PC-3 (cell line): ENCODE results near the gene SLC5A9. TPM values are rescaled to one million over a fixed set of nuclear protein-coding genes. Genes with fewer than 3 reads are reported as not detected.

ENCODE experiments used
- ATAC-seq: fragments of 200-7000 bp; cut with Tn5 transposase; 2 replicates; pipeline ENCODE4 v1.9.1; 2020; ENCODE audit warnings: mild to moderate bottlenecking, moderate library complexity
- BruUV-seq: library from RNA; stranded (reverse); fragments of 400-500 nt; replicated peaks from 2 replicates; lab custom pipeline; 2021; lab: Mats Ljungman, UMichigan
- CTCF ChIA-PET: fragments of 300-600 bp; sonication (Branson Sonifier 250); formaldehyde crosslinking; loops from one replicate; lab custom pipeline; 2022; ENCODE audit warnings: antibody characterized with exemption; lab: Charles Lee
- POLR2A ChIA-PET: fragments of 300-600 bp; sonication (Branson Sonifier 250); formaldehyde crosslinking; loops from one replicate; lab custom pipeline; 2022; ENCODE audit warnings: antibody characterized with exemption; ENCODE audit not compliant: unreplicated experiment; lab: Charles Lee
- DNase-seq: peaks from one replicate; pipeline ENCODE4 v3.0.0-alpha.2; 2015
- H2AFZ ChIP-seq: fragments of 300-600 bp; sonication (generic); 2 replicates; pipeline ENCODE4 v1.6.0; 2016; ENCODE audit warnings: antibody characterized with exemption, low read length
- H3F3A ChIP-seq: fragments of 300-600 bp; sonication (generic); one replicate; pipeline ENCODE4 v1.6.0; 2017; ENCODE audit warnings: antibody characterized with exemption, low read length, control low read depth, mild to moderate bottlenecking; ENCODE audit not compliant: unreplicated experiment
- H3K27ac ChIP-seq: fragments of 300-600 bp; sonication (generic); 2 replicates; pipeline ENCODE4 v1.5.1; 2016; ENCODE audit warnings: mild to moderate bottlenecking, low read length
- H3K27me3 ChIP-seq: fragments of 300-600 bp; sonication (generic); 2 replicates; pipeline ENCODE4 v1.6.1; 2016; ENCODE audit warnings: low read length, mixed read lengths
- H3K36me3 ChIP-seq: fragments of 300-600 bp; sonication (generic); 2 replicates; pipeline ENCODE4 v1.6.1; 2016; ENCODE audit warnings: low read depth, mixed run types, low read length, mixed read lengths
- H3K4me1 ChIP-seq: fragments of 300-600 bp; sonication (generic); 2 replicates; pipeline ENCODE4 v1.5.1; 2016; ENCODE audit warnings: low read length; ENCODE audit not compliant: insufficient read depth
- H3K4me2 ChIP-seq: fragments of 300-600 bp; sonication (generic); 2 replicates; pipeline ENCODE4 v1.6.0; 2016; ENCODE audit warnings: low read length
- H3K4me3 ChIP-seq: fragments of 300-600 bp; sonication (generic); 2 replicates; pipeline ENCODE4 v1.5.1; 2016; ENCODE audit warnings: mild to moderate bottlenecking, low read length, mixed read lengths
- H3K79me2 ChIP-seq: fragments of 300-600 bp; sonication (generic); 2 replicates; pipeline ENCODE4 v1.6.1; 2017; ENCODE audit warnings: low read length, mixed read lengths
- H3K9ac ChIP-seq: fragments of 300-600 bp; sonication (generic); 2 replicates; pipeline ENCODE4 v1.6.0; 2016; ENCODE audit warnings: mild to moderate bottlenecking, low read length
- H3K9me2 ChIP-seq: fragments of 300-600 bp; sonication (generic); replicated peaks from 2 replicates; pipeline ENCODE4 v1.6.1; 2016; ENCODE audit warnings: mixed run types, low read length, mixed read lengths
- H3K9me3 ChIP-seq: fragments of 300-600 bp; sonication (generic); 2 replicates; pipeline ENCODE4 v1.6.1; 2016; ENCODE audit warnings: low read length, mixed read lengths
- H4K20me1 ChIP-seq: fragments of 300-600 bp; sonication (generic); 2 replicates; pipeline ENCODE4 v1.6.1; 2016; ENCODE audit warnings: low read length, mixed read lengths
- CTCF ChIP-seq: fragments of 300-600 bp; sonication (generic); conservative IDR thresholded peaks from 2 replicates; pipeline ENCODE4 v1.5.1; 2017; ENCODE audit warnings: antibody characterized with exemption, low read depth, mild to moderate bottlenecking, low read length
- EZH2 ChIP-seq: fragments of 300-600 bp; sonication (generic); IDR thresholded peaks from one replicate; pipeline ENCODE4 v1.6.1; 2017; ENCODE audit warnings: antibody characterized with exemption, mild to moderate bottlenecking, low read length; ENCODE audit not compliant: unreplicated experiment
- EZH2phosphoT487 ChIP-seq: fragments of 300-600 bp; sonication (generic); IDR thresholded peaks from 2 replicates; pipeline ENCODE4 v1.6.1; 2018; ENCODE audit warnings: mild to moderate bottlenecking, antibody characterized with exemption, low read length, borderline replicate concordance
- intact Hi-C: fragments of 100-400 bp; cut with micrococcal nuclease; formaldehyde crosslinking; loops from 2 replicates; pipeline ENCODE4 v1.9.0; 2023
- total RNA-seq: library from RNA; depleted of rRNA; stranded (reverse); fragments of >200 nt; gene quantifications from 2 replicates; pipeline ENCODE4 v1.2.3, GENCODE V29; 2014

Gene SLC5A9
- total RNA-seq, 1 experiment from 2014 or later = not detected

GRCh38 chr1:48181669-48182367, 40.7 kb upstream of the SLC5A9 start:
- Histone ChIP-seq H3K9me2 (no peaks in the 10 kb centered on the region), H2AFZ (no peak overlapping the region), H3K36me3 (no peaks in the 10 kb centered on the region), H3K4me1 (no peaks in the 10 kb centered on the region), H3K4me2 (no peak overlapping the region), H3K27ac (no peak overlapping the region), H3K79me2 (no peaks in the 10 kb centered on the region), H3K9me3 (peaks cover 2% of the 10 kb centered on the region; the same call in 1 of the 2 replicates), H4K20me1 (no peaks in the 10 kb centered on the region), H3K27me3 (peaks cover 16% of the 10 kb centered on the region), H3F3A (no peaks in the 10 kb centered on the region), H3K9ac (no peak overlapping the region), H3K4me3 (no peak overlapping the region)
- DNase-seq (no peak), ATAC-seq (no peak)
- ChIA-PET CTCF (no interaction called here), POLR2A (interaction anchor here (0.5 kb wide), 1 partner anchor 55 kb away, joined by 4 read pairs; no protein-coding TSS in a partner anchor)
- TF ChIP-seq EZH2phosphoT487 (no peak), CTCF (no peak), EZH2 (no peak)
- no TSS peak for BruUV-seq
- intact Hi-C loops = no loop called here

- ATAC-seq (no peak), DNase-seq (no peak)
- peaks cover 13% of the 10 kb centered on the region for H3K27me3 ChIP-seq
- no peak overlapping the region for H2AFZ ChIP-seq
- H3K9me2 ChIP-seq = no peaks in the 10 kb centered on the region
- H3K27ac ChIP-seq = no peak overlapping the region
- TF ChIP-seq EZH2 (no peak), CTCF (no peak), EZH2phosphoT487 (no peak)
- ChIA-PET CTCF (no interaction called here), POLR2A (interaction anchor here (0.5 kb wide), 1 partner anchor 54 kb away, joined by 4 read pairs; no protein-coding TSS in a partner anchor)
- H3K4me2 ChIP-seq = no peak overlapping the region
- no peaks in the 10 kb centered on the region for H3F3A ChIP-seq
- H3K9me3 ChIP-seq = peaks cover 8% of the 10 kb centered on the region
- H3K9ac ChIP-seq = no peak overlapping the region
- no peaks in the 10 kb centered on the region for H3K4me1 ChIP-seq
- H3K36me3 ChIP-seq = no peaks in the 10 kb centered on the region
- no peaks in the 10 kb centered on the region for H3K79me2 ChIP-seq
- no peaks in the 10 kb centered on the region for H4K20me1 ChIP-seq
- no TSS peak for BruUV-seq
- no peak overlapping the region for H3K4me3 ChIP-seq
- intact Hi-C loops = no loop called here
These were observed 40.1 kb upstream of the SLC5A9 start for GRCh38 chr1:48182439-48182838.

- H3K4me1 ChIP-seq = no peaks in the 10 kb centered on the region
- TF ChIP-seq CTCF = no peak
- TF ChIP-seq EZH2 = no peak
- TF ChIP-seq EZH2phosphoT487 = no peak
- no peaks in the 10 kb centered on the region for H3K9me2 ChIP-seq
- intact Hi-C loops = no loop called here
- no peaks in the 10 kb centered on the region for H3K36me3 ChIP-seq
- H3K4me2 ChIP-seq = no peak overlapping the region
- CTCF ChIA-PET = no interaction called here
- no peaks in the 10 kb centered on the region for H4K20me1 ChIP-seq
- POLR2A ChIA-PET = no interaction called here
- H3K9ac ChIP-seq = no peak overlapping the region
- no peak overlapping the region for H3K4me3 ChIP-seq
- H3K79me2 ChIP-seq = no peaks in the 10 kb centered on the region
- H3K27me3 ChIP-seq = no peaks in the 10 kb centered on the region
- peaks cover 34% of the 10 kb centered on the region for H3K9me3 ChIP-seq
- H3K27ac ChIP-seq = no peak overlapping the region
- DNase-seq (no peak), ATAC-seq (no peak)
- no TSS peak for BruUV-seq
- H3F3A ChIP-seq = no peaks in the 10 kb centered on the region
- H2AFZ ChIP-seq = no peak overlapping the region
These were observed 36.1 kb upstream of the SLC5A9 start for GRCh38 chr1:48186306-48186839.
